ENCODE results near the gene NHLH2.

Gene NHLH2

GRCh38 chr1:115865704-115866380 lies 24.9 kb upstream of the NHLH2 start:
- H2AFZ ChIP-seq (ENCODE audit: low read depth): no peak overlapping the region
- H3K4me2 ChIP-seq: no peak overlapping the region
- no peaks in the 10 kb centered on the region for H3K79me2 ChIP-seq (ENCODE audit: insufficient read depth, low read depth)
- no peak overlapping the region for H3K4me3 ChIP-seq (IDR thresholded peaks at IDR 0.05; ENCODE audit: insufficient read depth, low read depth, low read length)
- TF ChIP-seq CTCF (conservative IDR thresholded peaks at IDR 0.05; ENCODE audit: low read depth, low read length): no peak
- no peaks in the 10 kb centered on the region for H3K36me3 ChIP-seq (ENCODE audit: insufficient read depth)
- no peak overlapping the region for H3K9ac ChIP-seq
- H3K27ac ChIP-seq: no peak overlapping the region
- H4K20me1 ChIP-seq (ENCODE audit: insufficient read depth): no peaks in the 10 kb centered on the region
- H3K4me1 ChIP-seq (ENCODE audit: low read depth, poor library complexity, severe bottlenecking): no peaks in the 10 kb centered on the region
- no peaks in the 10 kb centered on the region for H3K27me3 ChIP-seq (ENCODE audit: insufficient read depth, low read depth)

GRCh38 chr1:115862403-115862802 lies 21.5 kb upstream of the NHLH2 start:
- TF ChIP-seq CTCF (conservative IDR thresholded peaks at IDR 0.05; ENCODE audit: low read depth, low read length): no peak
- H3K27me3 ChIP-seq (ENCODE audit: insufficient read depth, low read depth): no peaks in the 10 kb centered on the region

GRCh38 chr1:115854005-115854404 lies 13.1 kb upstream of the NHLH2 start:
- Histone ChIP-seq H3K4me2 (no peak overlapping the region), H3K27ac (no peak overlapping the region), H3K4me3 (IDR thresholded peaks at IDR 0.05; ENCODE audit: insufficient read depth, low read depth, low read length) (no peak overlapping the region), H3K9ac (no peak overlapping the region), H3K27me3 (ENCODE audit: insufficient read depth, low read depth) (no peaks in the 10 kb centered on the region), H3K36me3 (ENCODE audit: insufficient read depth) (no peaks in the 10 kb centered on the region), H4K20me1 (ENCODE audit: insufficient read depth) (no peaks in the 10 kb centered on the region), H3K4me1 (ENCODE audit: low read depth, poor library complexity, severe bottlenecking) (no peaks in the 10 kb centered on the region), H3K79me2 (ENCODE audit: insufficient read depth, low read depth) (no peaks in the 10 kb centered on the region), H2AFZ (ENCODE audit: low read depth) (no peak overlapping the region)
- no peak for TF ChIP-seq CTCF (conservative IDR thresholded peaks at IDR 0.05; ENCODE audit: low read depth, low read length)

More at GRCh38 chr1:115862403-115862802, 21.5 kb upstream of the NHLH2 start:
- Histone ChIP-seq H3K36me3 (ENCODE audit: insufficient read depth) (no peaks in the 10 kb centered on the region), H3K79me2 (ENCODE audit: insufficient read depth, low read depth) (no peaks in the 10 kb centered on the region), H3K4me1 (ENCODE audit: low read depth, poor library complexity, severe bottlenecking) (no peaks in the 10 kb centered on the region), H3K27ac (no peak overlapping the region), H3K4me2 (no peak overlapping the region), H3K9ac (no peak overlapping the region), H4K20me1 (ENCODE audit: insufficient read depth) (no peaks in the 10 kb centered on the region), H2AFZ (ENCODE audit: low read depth) (no peak overlapping the region), H3K4me3 (IDR thresholded peaks at IDR 0.05; ENCODE audit: insufficient read depth, low read depth, low read length) (no peak overlapping the region)

GRCh38 chr1:115850937-115851336 lies 10.0 kb upstream of the NHLH2 start:
- H2AFZ ChIP-seq (ENCODE audit: low read depth): no peak overlapping the region
- H3K4me1 ChIP-seq (ENCODE audit: low read depth, poor library complexity, severe bottlenecking): no peaks in the 10 kb centered on the region
- H3K27me3 ChIP-seq (ENCODE audit: insufficient read depth, low read depth): no peaks in the 10 kb centered on the region
- H3K9ac ChIP-seq: no peak overlapping the region
- no peak overlapping the region for H3K4me2 ChIP-seq
- no peak overlapping the region for H3K27ac ChIP-seq
- H3K4me3 ChIP-seq (IDR thresholded peaks at IDR 0.05; ENCODE audit: insufficient read depth, low read depth, low read length): no peak overlapping the region
- H3K36me3 ChIP-seq (ENCODE audit: insufficient read depth): no peaks in the 10 kb centered on the region
- no peak for TF ChIP-seq CTCF (conservative IDR thresholded peaks at IDR 0.05; ENCODE audit: low read depth, low read length)
- H3K79me2 ChIP-seq (ENCODE audit: insufficient read depth, low read depth): no peaks in the 10 kb centered on the region
- no peaks in the 10 kb centered on the region for H4K20me1 ChIP-seq (ENCODE audit: insufficient read depth)

Data from KMS-11 (cell line).